Liver (tissue), 9 donors: ENCODE data around the gene DCAKD. TPM values are rescaled to one million over a fixed set of nuclear protein-coding genes. Genes with fewer than 3 reads are reported as not detected.

Source experiments
- DNase-seq: peaks from one replicate; pipeline ENCODE4 v3.0.0-alpha.2; 2017; ENCODE audit warnings: low spot score
- H3K27ac ChIP-seq, 2 donors: one replicate each; pipeline ENCODE4 v1.7.0; 2013; ENCODE audit warnings: inconsistent platforms in 2 of 2, low read length in 2 of 2, control low read depth in 1 of 2, low read depth in 1 of 2, mild to moderate bottlenecking in 1 of 2
- H3K27me3 ChIP-seq, 4 donors: one replicate each; pipeline versions ENCODE4 v1.6.1 to v1.7.0; 2013; ENCODE audit warnings: low read length in 3 of 4, inconsistent platforms in 1 of 4, mild to moderate bottlenecking in 1 of 4, moderate library complexity in 1 of 4; ENCODE audit not compliant: control insufficient read depth in 4 of 4, insufficient read depth in 4 of 4
- H3K36me3 ChIP-seq, 4 donors: one replicate each; pipeline versions ENCODE4 v1.6.1 to v1.7.0; 2013; ENCODE audit warnings: low read length in 3 of 4, mild to moderate bottlenecking in 3 of 4, low read depth in 1 of 4, moderate library complexity in 1 of 4; ENCODE audit not compliant: control insufficient read depth in 4 of 4, insufficient read depth in 3 of 4
- H3K4me1 ChIP-seq, 4 donors: one replicate each; pipeline versions ENCODE4 v1.6.1 to v1.7.0; 2013; ENCODE audit warnings: low read length in 3 of 4, mild to moderate bottlenecking in 3 of 4, moderate library complexity in 1 of 4; ENCODE audit not compliant: control insufficient read depth in 4 of 4, insufficient read depth in 4 of 4
- H3K4me3 ChIP-seq, 3 donors: one replicate each; pipeline versions ENCODE4 v1.6.1 to v1.7.0; 2013; ENCODE audit warnings: low read length in 3 of 3, control low read depth in 1 of 3, low read depth in 1 of 3, mild to moderate bottlenecking in 1 of 3
- H3K9ac ChIP-seq, 2 donors: one replicate each; pipeline ENCODE4 v1.7.0; 2013; ENCODE audit warnings: low read length in 2 of 2, mild to moderate bottlenecking in 2 of 2, moderate library complexity in 2 of 2, control low read depth in 1 of 2, low read depth in 1 of 2
- H3K9me3 ChIP-seq, 4 donors: one replicate each; pipeline versions ENCODE4 v1.6.1 to v1.7.0; 2013; ENCODE audit warnings: low read length in 3 of 4; ENCODE audit not compliant: control insufficient read depth in 4 of 4
- ATF3 ChIP-seq: IDR thresholded peaks from 2 replicates; pipeline ENCODE4 v1.6.1; 2016; ENCODE audit warnings: antibody characterized with exemption
- CTCF ChIP-seq: fragments of 150-350 bp; IDR thresholded peaks from 2 replicates; pipeline ENCODE4 v1.5.1; 2017; ENCODE audit warnings: improper control_type of control experiment, low read depth, low read length; ENCODE audit not compliant: missing input control
- EGR1 ChIP-seq, 2 donors: IDR thresholded peaks; 2 replicates each; pipeline ENCODE4 v1.6.1; 2016 to 2018; ENCODE audit warnings: antibody characterized with exemption in 2 of 2, low read depth in 2 of 2
- FOXA1 ChIP-seq: IDR thresholded peaks from 2 replicates; pipeline ENCODE4 v1.6.1; 2016; ENCODE audit warnings: antibody characterized with exemption
- FOXA2 ChIP-seq: IDR thresholded peaks from 2 replicates; pipeline ENCODE4 v1.6.1; 2016; ENCODE audit warnings: antibody characterized with exemption
- GABPA ChIP-seq, 2 donors: IDR thresholded peaks in 1 of 2; conservative IDR thresholded peaks in 1 of 2; 2 replicates each; pipeline ENCODE4 v1.6.1; 2016; ENCODE audit warnings: antibody characterized with exemption in 2 of 2, mild to moderate bottlenecking in 1 of 2, moderate library complexity in 1 of 2
- HNF4A ChIP-seq, 2 donors: conservative IDR thresholded peaks; 2 replicates each; pipeline ENCODE4 v1.6.1; 2016; ENCODE audit warnings: antibody characterized with exemption in 2 of 2, mild to moderate bottlenecking in 2 of 2
- HNF4G ChIP-seq: IDR thresholded peaks from 2 replicates; pipeline ENCODE4 v1.6.1; 2016; ENCODE audit warnings: antibody characterized with exemption
- JUND ChIP-seq, 2 donors: IDR thresholded peaks; 2 replicates each; pipeline ENCODE4 v1.6.1; 2016; ENCODE audit warnings: antibody characterized with exemption in 2 of 2
- MAX ChIP-seq: IDR thresholded peaks from 2 replicates; pipeline ENCODE4 v1.6.1; 2016; ENCODE audit warnings: antibody characterized with exemption
- NR2F2 ChIP-seq: IDR thresholded peaks from 2 replicates; pipeline ENCODE4 v1.6.1; 2016; ENCODE audit warnings: antibody characterized with exemption
- RAD21 ChIP-seq, 2 donors: IDR thresholded peaks; 2 replicates each; pipeline ENCODE4 v1.6.1; 2016; ENCODE audit warnings: antibody characterized with exemption in 2 of 2, mild to moderate bottlenecking in 2 of 2
- REST ChIP-seq: IDR thresholded peaks from 2 replicates; pipeline ENCODE4 v1.6.1; 2016; ENCODE audit warnings: antibody characterized with exemption, mild to moderate bottlenecking
- RXRA ChIP-seq, 2 donors: IDR thresholded peaks; 2 replicates each; pipeline ENCODE4 v1.6.1; 2017 to 2018; ENCODE audit warnings: antibody characterized with exemption in 2 of 2, mild to moderate bottlenecking in 1 of 2
- SP1 ChIP-seq: IDR thresholded peaks from 2 replicates; pipeline ENCODE4 v1.6.1; 2018; ENCODE audit warnings: antibody characterized with exemption, mild to moderate bottlenecking
- TAF1 ChIP-seq: conservative IDR thresholded peaks from 2 replicates; pipeline ENCODE4 v1.6.1; 2016; ENCODE audit warnings: antibody characterized with exemption, mild to moderate bottlenecking
- YY1 ChIP-seq: IDR thresholded peaks from 2 replicates; pipeline ENCODE4 v1.6.1; 2016; ENCODE audit warnings: antibody characterized with exemption, mild to moderate bottlenecking
- ZBTB33 ChIP-seq: IDR thresholded peaks from 2 replicates; pipeline ENCODE4 v1.6.1; 2016; ENCODE audit warnings: antibody characterized with exemption
- WGBS: extraction: QIAGEN DNeasy Blood & Tissue Kit; methylation state at CpG from one replicate; pipeline ENCODE4 v1.1.7; 2013; 5-methylcytosine and 5-hydroxymethylcytosine counted together
- polyA plus RNA-seq, 2 donors: library from polyadenylated mRNA; stranded (reverse) in 1 of 2; unstranded in 1 of 2; fragments of 200-250 nt in 1 of 2; fragments of >200 nt in 1 of 2; fragmentation: Nextera tagmentation in 1 of 2; extraction: Ambion mirVana in 1 of 2; gene quantifications; one replicate each; pipeline versions ENCODE4 v1.2.1 to v1.2.3, GENCODE V29; 2013 to 2015
- total RNA-seq, 2 donors: library from RNA; depleted of rRNA; stranded (reverse); fragments of >200 nt; gene quantifications; one replicate each; pipeline ENCODE4 v1.2.3, GENCODE V29; 2014
- donor health status: healthy.
- donor health status: healthy.
- donor health status: healthy.
- donor health status: healthy.
- donor health status: healthy.

The DCAKD gene
- total and polyA plus RNA-seq, 4 donors = 9.7 to 22.9 (median 14.6) TPM

- no peak overlapping the region for H3K4me3 ChIP-seq
- no peaks in the 10 kb centered on the region for H3K9me3 ChIP-seq
- no peak overlapping the region for H3K27ac ChIP-seq
- TF ChIP-seq HNF4G = no peak
- no peak for TF ChIP-seq MAX
- no peak for TF ChIP-seq CTCF
- no peak for TF ChIP-seq RXRA (IDR thresholded peaks at IDR 0.05)
- TF ChIP-seq EGR1 (IDR thresholded peaks at IDR 0.05; ENCODE audit: low read depth in 2 of 2) = no peak
- no peak for TF ChIP-seq NR2F2
- no peak for TF ChIP-seq FOXA1
- no peak for TF ChIP-seq REST
- no peak for TF ChIP-seq JUND (IDR thresholded peaks at IDR 0.05)
- TF ChIP-seq TAF1 = no peak
- TF ChIP-seq HNF4A (conservative IDR thresholded peaks at IDR 0.05) = no peak
- no peak for TF ChIP-seq YY1
- no peak for TF ChIP-seq FOXA2
- TF ChIP-seq RAD21 (IDR thresholded peaks at IDR 0.05) = no peak
- TF ChIP-seq ATF3 = no peak
- no peak for TF ChIP-seq GABPA (IDR thresholded peaks at IDR 0.05 in 1 of 2, conservative IDR thresholded peaks at IDR 0.05 in 1 of 2)
- no peak for TF ChIP-seq ZBTB33
- TF ChIP-seq SP1 = no peak
- DNase-seq = no peak
- H3K9ac ChIP-seq = no peak overlapping the region
- peaks cover 9 to 23% (median 12%) of the 10 kb centered on the region in 4 donors for H3K4me1 ChIP-seq
- no peaks in the 10 kb centered on the region for H3K27me3 ChIP-seq
- peaks cover 3 to 12% (median 7%) of the 10 kb centered on the region in 4 donors for H3K36me3 ChIP-seq
- WGBS = 83% methylated on average over 5 of the region's 5 CpGs
These were observed 22.1 kb upstream of the DCAKD start for GRCh38 chr17:45073414-45074070.
